Neutrophil (primary cell): ENCODE results near the gene ARF1.

ENCODE experiments used
- H3K27ac ChIP-seq: fragments of 200-600 bp; sonication (generic); 2 replicates; pipeline ENCODE4 v1.5.1; 2016; ENCODE audit warnings: mild to moderate bottlenecking, moderate library complexity
- H3K27me3 ChIP-seq: fragments of 200-600 bp; sonication (generic); 2 replicates; pipeline ENCODE4 v1.6.0; 2016; ENCODE audit warnings: mild to moderate bottlenecking
- H3K36me3 ChIP-seq: fragments of 200-600 bp; sonication (generic); 2 replicates; pipeline ENCODE4 v1.5.1; 2017
- H3K4me1 ChIP-seq, 2 experiments: fragments of 200-600 bp in 1 of 2; sonication (generic) in 1 of 2; 1 replicate in 1 of 2; 2 replicates in 1 of 2; pipeline versions ENCODE4 v1.5.1 to v1.6.1; 2013 to 2016; ENCODE audit warnings: low read depth in 1 of 2, low read length in 1 of 2, mild to moderate bottlenecking in 1 of 2, moderate library complexity in 1 of 2; ENCODE audit not compliant: control insufficient read depth in 1 of 2, insufficient read depth in 1 of 2
- H3K4me3 ChIP-seq, 2 experiments: fragments of 200-600 bp in 1 of 2; sonication (generic) in 1 of 2; 1 replicate in 1 of 2; 2 replicates in 1 of 2; pipeline ENCODE4 v1.5.1; 2013 to 2016; ENCODE audit warnings: low read depth in 1 of 2, low read length in 1 of 2, mild to moderate bottlenecking in 1 of 2, moderate library complexity in 1 of 2
- H3K9me3 ChIP-seq: fragments of 200-600 bp; sonication (generic); 2 replicates; pipeline ENCODE4 v1.5.1; 2016
- TF ChIP-seq, protein P1 (sequence below): fragments of 200-600 bp; sonication (generic); IDR thresholded peaks from 2 replicates; pipeline ENCODE4 v1.5.1; 2016; ENCODE audit warnings: antibody characterized with exemption

The ARF1 gene

DNA sequence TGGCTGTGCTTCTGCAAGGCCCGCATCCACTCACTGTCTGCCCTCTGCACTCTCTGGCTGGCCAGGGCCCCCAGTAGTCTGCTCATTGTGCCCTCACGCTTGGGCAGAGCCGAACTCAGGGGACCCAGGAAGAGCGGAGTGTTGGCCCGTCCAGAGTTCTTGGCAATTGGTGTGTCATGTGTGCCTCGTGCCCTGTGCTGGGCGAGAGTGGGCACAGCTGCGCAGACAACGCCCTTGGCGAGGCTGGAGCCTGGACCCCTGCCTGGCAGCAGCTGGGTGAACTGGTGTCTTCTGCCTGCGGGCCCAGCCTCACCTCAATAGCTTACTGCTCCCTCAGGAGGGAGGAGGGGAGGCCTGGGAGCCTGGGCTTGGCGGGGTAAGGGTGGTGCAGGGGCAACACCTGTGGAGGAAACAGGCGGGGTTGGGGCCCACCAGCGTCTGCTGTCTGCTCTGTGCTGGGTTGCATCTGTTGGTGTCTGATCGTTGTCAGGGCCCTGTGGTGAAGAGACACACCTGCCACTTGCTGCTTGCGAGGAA is 59.7 kb downstream of the ARF1 start:
- Histone ChIP-seq H3K27me3 (no peaks in the 10 kb centered on the region), H3K9me3 (no peaks in the 10 kb centered on the region), H3K27ac (peak overlapping the region; percentile 98), H3K4me3 (no peak overlapping the region), H3K36me3 (peaks cover 30% of the 10 kb centered on the region), H3K4me1 (peaks cover 26 to 27% of the 10 kb centered on the region in 2 experiments)
- TF ChIP-seq, protein P1, sequence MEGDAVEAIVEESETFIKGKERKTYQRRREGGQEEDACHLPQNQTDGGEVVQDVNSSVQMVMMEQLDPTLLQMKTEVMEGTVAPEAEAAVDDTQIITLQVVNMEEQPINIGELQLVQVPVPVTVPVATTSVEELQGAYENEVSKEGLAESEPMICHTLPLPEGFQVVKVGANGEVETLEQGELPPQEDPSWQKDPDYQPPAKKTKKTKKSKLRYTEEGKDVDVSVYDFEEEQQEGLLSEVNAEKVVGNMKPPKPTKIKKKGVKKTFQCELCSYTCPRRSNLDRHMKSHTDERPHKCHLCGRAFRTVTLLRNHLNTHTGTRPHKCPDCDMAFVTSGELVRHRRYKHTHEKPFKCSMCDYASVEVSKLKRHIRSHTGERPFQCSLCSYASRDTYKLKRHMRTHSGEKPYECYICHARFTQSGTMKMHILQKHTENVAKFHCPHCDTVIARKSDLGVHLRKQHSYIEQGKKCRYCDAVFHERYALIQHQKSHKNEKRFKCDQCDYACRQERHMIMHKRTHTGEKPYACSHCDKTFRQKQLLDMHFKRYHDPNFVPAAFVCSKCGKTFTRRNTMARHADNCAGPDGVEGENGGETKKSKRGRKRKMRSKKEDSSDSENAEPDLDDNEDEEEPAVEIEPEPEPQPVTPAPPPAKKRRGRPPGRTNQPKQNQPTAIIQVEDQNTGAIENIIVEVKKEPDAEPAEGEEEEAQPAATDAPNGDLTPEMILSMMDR: no peak

DNA sequence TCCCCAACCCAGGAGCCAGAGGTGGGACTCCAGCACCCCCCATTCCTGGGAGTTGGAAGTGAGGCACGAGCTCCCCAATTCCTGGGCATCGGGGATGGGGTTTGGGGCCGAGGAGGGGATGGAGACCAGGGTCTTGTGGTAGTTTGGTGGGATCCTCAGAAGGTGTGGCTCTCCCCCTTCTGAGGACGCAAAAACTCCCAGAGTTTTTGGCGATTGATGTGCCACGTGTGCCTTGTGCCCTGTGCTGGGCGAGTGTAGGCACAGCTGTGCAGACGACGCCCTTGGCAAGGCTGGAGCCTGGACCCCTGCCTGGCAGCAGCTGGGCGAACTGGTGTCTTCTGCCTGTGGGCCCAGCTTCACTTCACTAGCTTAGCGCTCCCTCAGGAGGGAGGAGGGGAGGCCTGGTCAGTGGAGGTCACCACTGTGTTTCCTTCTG is 60.2 kb downstream of the ARF1 start:
- Histone ChIP-seq H3K4me1 (peaks cover 25 to 27% of the 10 kb centered on the region in 2 experiments), H3K27me3 (no peaks in the 10 kb centered on the region), H3K36me3 (peaks cover 35% of the 10 kb centered on the region), H3K4me3 (no peak overlapping the region), H3K9me3 (no peaks in the 10 kb centered on the region), H3K27ac (no peak overlapping the region)
- TF ChIP-seq, protein P1: no peak

DNA sequence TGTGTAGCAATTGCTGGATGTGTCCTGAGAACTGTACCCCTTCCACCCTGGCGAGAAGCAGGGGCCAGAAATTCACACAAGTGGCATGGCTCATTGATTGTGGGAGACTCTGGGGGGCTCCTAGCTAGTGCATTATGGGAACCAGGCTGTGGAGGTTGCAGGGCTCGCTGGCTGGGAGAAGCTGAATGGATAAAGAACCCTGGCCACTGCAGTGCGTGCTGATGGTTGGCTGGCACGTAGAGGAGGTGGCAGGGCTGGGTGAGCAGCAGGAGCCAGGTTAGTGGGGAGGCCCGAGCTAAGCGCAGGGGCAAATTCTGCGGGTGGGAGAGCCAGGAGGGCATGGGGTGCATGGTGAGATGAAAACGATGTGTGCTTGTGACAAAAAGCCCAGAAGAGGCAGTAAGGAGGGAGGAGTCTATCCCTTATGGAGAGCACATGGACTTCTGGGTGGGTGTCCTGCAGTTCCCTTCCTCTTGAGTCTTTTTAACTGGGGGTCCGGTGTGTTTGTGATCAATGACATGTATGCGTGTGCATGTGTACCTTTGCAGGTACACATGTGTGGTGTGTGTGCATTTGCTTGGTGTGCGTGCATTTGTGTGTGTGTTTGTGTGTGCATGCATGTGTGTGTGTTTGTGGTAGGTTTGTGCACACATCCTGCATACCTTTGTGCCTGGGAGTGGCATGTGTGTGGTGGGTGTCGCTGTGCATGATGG is 61.1 kb downstream of the ARF1 start:
- peaks cover 44% of the 10 kb centered on the region for H3K36me3 ChIP-seq
- H3K4me3 ChIP-seq: no peak overlapping the region
- H3K9me3 ChIP-seq: no peaks in the 10 kb centered on the region
- H3K4me1 ChIP-seq: peaks cover 20 to 23% of the 10 kb centered on the region in 2 experiments
- H3K27ac ChIP-seq: no peak overlapping the region
- H3K27me3 ChIP-seq: no peaks in the 10 kb centered on the region
- TF ChIP-seq, protein P1: no peak

DNA sequence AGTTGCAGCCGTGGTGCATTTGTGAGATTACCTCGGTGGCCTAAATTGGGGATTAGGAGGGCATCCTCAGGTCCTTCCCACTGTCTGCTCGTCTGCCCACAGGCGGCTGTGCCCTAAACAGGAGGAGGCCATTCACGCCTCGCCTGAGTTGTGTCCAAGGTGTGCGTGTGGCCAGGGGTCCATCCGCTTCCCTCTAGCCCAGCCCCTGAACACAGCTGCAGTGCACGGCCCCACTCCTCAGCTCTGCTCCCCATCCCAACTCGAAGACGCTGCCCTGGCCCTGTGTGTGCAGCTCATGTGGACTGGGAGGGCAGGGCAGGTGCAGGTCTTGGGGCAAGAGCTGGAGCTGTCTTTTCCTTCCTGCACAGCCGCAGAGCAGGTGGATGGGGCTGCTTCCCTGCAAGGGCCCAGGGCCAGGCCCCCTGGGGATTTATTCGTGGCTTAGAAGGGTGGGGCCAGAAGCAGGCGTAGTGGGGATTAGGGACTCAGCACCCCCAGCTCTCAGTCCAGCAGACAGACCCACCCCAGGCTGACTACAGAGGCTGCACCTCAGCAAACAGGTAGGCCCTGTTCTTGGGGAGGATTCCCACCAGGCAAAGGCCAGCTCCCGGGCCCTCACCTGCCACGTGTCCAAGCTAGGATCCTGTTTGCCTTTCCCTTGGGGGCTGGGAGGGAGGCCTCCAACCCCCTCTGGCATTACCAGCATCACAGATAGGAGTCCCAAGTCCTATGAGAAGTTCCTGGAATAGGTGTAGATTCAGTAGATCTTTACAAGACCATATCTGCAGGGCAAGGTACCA is 61.9 kb downstream of the ARF1 start:
- TF ChIP-seq, protein P1: no peak
- H3K9me3 ChIP-seq: no peaks in the 10 kb centered on the region
- H3K36me3 ChIP-seq: peaks cover 51% of the 10 kb centered on the region
- peaks cover 20% of the 10 kb centered on the region in 2 experiments for H3K4me1 ChIP-seq
- no peak overlapping the region for H3K27ac ChIP-seq
- H3K27me3 ChIP-seq: no peaks in the 10 kb centered on the region
- H3K4me3 ChIP-seq: no peak overlapping the region

DNA sequence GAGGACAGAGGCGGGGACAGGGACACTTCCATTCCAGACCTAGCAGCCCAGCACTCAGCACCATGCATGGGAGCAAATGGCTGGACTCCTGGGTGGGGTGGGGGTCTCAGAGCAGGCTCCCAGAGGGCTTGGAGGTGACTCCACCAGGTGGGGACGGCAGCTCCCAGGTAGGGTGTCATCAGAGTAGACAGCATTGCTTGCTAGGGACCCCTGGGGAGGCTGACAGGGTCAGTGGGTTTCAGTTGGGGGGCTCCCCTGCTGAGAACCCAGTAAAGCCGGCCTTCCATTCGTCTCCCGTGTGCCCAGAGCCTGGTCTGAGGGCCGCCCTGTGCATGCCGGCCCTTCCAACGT is 62.5 kb downstream of the ARF1 start:
- no peak overlapping the region for H3K27ac ChIP-seq
- no peaks in the 10 kb centered on the region for H3K27me3 ChIP-seq
- peaks cover 18 to 20% of the 10 kb centered on the region in 2 experiments for H3K4me1 ChIP-seq
- TF ChIP-seq, protein P1: no peak
- H3K4me3 ChIP-seq: no peak overlapping the region
- no peaks in the 10 kb centered on the region for H3K9me3 ChIP-seq
- H3K36me3 ChIP-seq: peaks cover 57% of the 10 kb centered on the region
